Neural progenitor cell (in vitro differentiated cells): ENCODE data around the gene TEX13B. TPM values are rescaled to one million over a fixed set of nuclear protein-coding genes. Genes with fewer than 3 reads are reported as not detected.
A peak's percentile ranks its signal among the peaks of the same experiment; 100 is the strongest.

Source experiments
- DNase-seq: peaks from one replicate; pipeline ENCODE4 v3.0.0-alpha.2; 2016; ENCODE audit warnings: low spot score
- H2AFZ ChIP-seq: fragments of 200-600 bp; sonication (generic); replicated peaks from 2 replicates; pipeline ENCODE4 v1.6.1; 2016; ENCODE audit warnings: antibody characterized with exemption
- H3F3A ChIP-seq: fragments of 200-600 bp; sonication (generic); 2 replicates; pipeline ENCODE4 v1.6.1; 2016; ENCODE audit warnings: antibody characterized with exemption, low read depth
- H3K27ac ChIP-seq: fragments of 200-600 bp; sonication (generic); 2 replicates; pipeline ENCODE4 v1.5.1; 2016; ENCODE audit warnings: mild to moderate bottlenecking
- H3K27me3 ChIP-seq: fragments of 200-600 bp; sonication (generic); 2 replicates; pipeline ENCODE4 v1.6.1; 2016; ENCODE audit warnings: mild to moderate bottlenecking, moderate library complexity
- H3K36me3 ChIP-seq: fragments of 200-600 bp; sonication (generic); 2 replicates; pipeline ENCODE4 v1.5.1; 2016
- H3K4me1 ChIP-seq: fragments of 200-600 bp; sonication (generic); 2 replicates; pipeline ENCODE4 v1.6.1; 2016; ENCODE audit warnings: mixed run types
- H3K4me2 ChIP-seq: fragments of 200-600 bp; sonication (generic); 2 replicates; pipeline ENCODE4 v1.6.1; 2016
- H3K4me3 ChIP-seq: fragments of 200-600 bp; sonication (generic); 2 replicates; pipeline ENCODE4 v1.5.1; 2016
- H3K79me2 ChIP-seq: fragments of 200-600 bp; sonication (generic); 2 replicates; pipeline ENCODE4 v1.6.1; 2016; ENCODE audit warnings: low read depth
- H3K9ac ChIP-seq: fragments of 200-600 bp; sonication (generic); 2 replicates; pipeline ENCODE4 v1.6.1; 2016
- H3K9me3 ChIP-seq: fragments of 200-600 bp; sonication (generic); 2 replicates; pipeline ENCODE4 v1.5.1; 2016; ENCODE audit warnings: low read depth
- H4K20me1 ChIP-seq: fragments of 200-600 bp; sonication (generic); 2 replicates; pipeline ENCODE4 v1.6.1; 2016; ENCODE audit warnings: low read depth
- H3K27ac Mint-ChIP-seq: 3 replicates; pipeline ENCODE4 v1.8.0; 2021; ENCODE audit warnings: mixed read lengths
- H3K27me3 Mint-ChIP-seq: 2 replicates; pipeline ENCODE4 v1.8.0; 2022; ENCODE audit warnings: low read depth, mild to moderate bottlenecking, inconsistent platforms, moderate library complexity, mixed read lengths; ENCODE audit not compliant: insufficient read depth
- H3K36me3 Mint-ChIP-seq: 3 replicates; pipeline ENCODE4 v1.8.0; 2021; ENCODE audit warnings: mixed read lengths
- H3K4me1 Mint-ChIP-seq: 3 replicates; pipeline ENCODE4 v1.8.0; 2021; ENCODE audit warnings: mixed read lengths
- H3K4me3 Mint-ChIP-seq: 3 replicates; pipeline ENCODE4 v1.8.0; 2021; ENCODE audit warnings: mild to moderate bottlenecking, moderate library complexity, mixed read lengths
- H3K9me3 Mint-ChIP-seq: 3 replicates; pipeline ENCODE4 v1.8.0; 2020; ENCODE audit warnings: mixed read lengths
- CTCF ChIP-seq: fragments of 200-600 bp; sonication (generic); IDR thresholded peaks from 2 replicates; pipeline ENCODE4 v1.5.1; 2017; ENCODE audit warnings: antibody characterized with exemption, mild to moderate bottlenecking
- EZH2 ChIP-seq: fragments of 200-600 bp; sonication (generic); IDR thresholded peaks from 2 replicates; pipeline ENCODE4 v1.6.1; 2017; ENCODE audit warnings: antibody characterized with exemption, mild to moderate bottlenecking, moderate library complexity
- EZH2phosphoT487 ChIP-seq: fragments of 200-600 bp; sonication (generic); IDR thresholded peaks from 2 replicates; pipeline ENCODE4 v1.6.1; 2017; ENCODE audit warnings: antibody characterized with exemption
- total RNA-seq: library from RNA; depleted of rRNA; stranded (reverse); fragments of >200 nt; gene quantifications from 2 replicates; pipeline ENCODE4 v1.2.3, GENCODE V29; 2015; ENCODE audit warnings: low replicate concordance

TEX13B gene
- total RNA-seq, 1 donor from 2014 or later, result not detected

GRCh38 chrX:107985033-107985432 is 2.9 kb upstream of the TEX13B start:
- Histone ChIP-seq H2AFZ (no peak overlapping the region), H3K4me1 (no peaks in the 10 kb centered on the region), H3K9ac (no peak overlapping the region), H3F3A (no peaks in the 10 kb centered on the region), H3K36me3 (no peaks in the 10 kb centered on the region), H3K27me3 (no peaks in the 10 kb centered on the region), H3K27ac (no peak overlapping the region), H3K4me3 (no peak overlapping the region), H3K4me2 (no peak overlapping the region), H3K9me3 (no peaks in the 10 kb centered on the region), H3K79me2 (no peaks in the 10 kb centered on the region), H4K20me1 (no peaks in the 10 kb centered on the region)
- H3K9me3 Mint-ChIP-seq, result peaks cover 13% of the 10 kb centered on the region
- no peak for DNase-seq
- peaks cover 7% of the 10 kb centered on the region for H3K27me3 Mint-ChIP-seq
- no peak overlapping the region for H3K4me3 Mint-ChIP-seq
- H3K4me1 Mint-ChIP-seq, result no peaks in the 10 kb centered on the region
- H3K27ac Mint-ChIP-seq, result no peak overlapping the region
- no peak for TF ChIP-seq EZH2
- TF ChIP-seq EZH2phosphoT487, result no peak
- no peak for TF ChIP-seq CTCF
- H3K36me3 Mint-ChIP-seq, result peaks cover 2% of the 10 kb centered on the region

- Mint-ChIP-seq H3K9me3 (peaks cover 2% of the 10 kb centered on the region), H3K4me3 (no peak overlapping the region), H3K36me3 (peaks cover 2% of the 10 kb centered on the region), H3K27me3 (peaks cover 3% of the 10 kb centered on the region), H3K27ac (no peak overlapping the region), H3K4me1 (peaks cover 4% of the 10 kb centered on the region)
- no peaks in the 10 kb centered on the region for H3K27me3 ChIP-seq
- no peak overlapping the region for H3K9ac ChIP-seq
- H3K9me3 ChIP-seq, result no peaks in the 10 kb centered on the region
- H3K4me1 ChIP-seq, result no peaks in the 10 kb centered on the region
- no peak for TF ChIP-seq EZH2
- no peak for TF ChIP-seq CTCF
- TF ChIP-seq EZH2phosphoT487, result no peak
- no peak for DNase-seq
- H4K20me1 ChIP-seq, result no peaks in the 10 kb centered on the region
- H3K4me3 ChIP-seq, result no peak overlapping the region
- H3K4me2 ChIP-seq, result no peak overlapping the region
- no peaks in the 10 kb centered on the region for H3F3A ChIP-seq
- H3K36me3 ChIP-seq, result no peaks in the 10 kb centered on the region
- H3K27ac ChIP-seq, result no peak overlapping the region
- H3K79me2 ChIP-seq, result no peaks in the 10 kb centered on the region
- H2AFZ ChIP-seq, result no peak overlapping the region
Observed at GRCh38 chrX:107979534-107979933, 2.6 kb downstream of the TEX13B start.

- Histone ChIP-seq H3K4me3 (no peak overlapping the region), H3K9ac (no peak overlapping the region), H3K4me1 (no peaks in the 10 kb centered on the region), H4K20me1 (no peaks in the 10 kb centered on the region), H3K4me2 (no peak overlapping the region), H3K27me3 (no peaks in the 10 kb centered on the region), H3F3A (no peaks in the 10 kb centered on the region), H3K27ac (no peak overlapping the region), H3K9me3 (no peaks in the 10 kb centered on the region), H3K79me2 (no peaks in the 10 kb centered on the region), H2AFZ (peak overlapping the region; percentile 72), H3K36me3 (no peaks in the 10 kb centered on the region)
- peaks cover 2% of the 10 kb centered on the region for H3K36me3 Mint-ChIP-seq
- H3K27ac Mint-ChIP-seq, result no peak overlapping the region
- DNase-seq, result peak; percentile 62
- no peak for TF ChIP-seq EZH2
- peak; percentile 65 for TF ChIP-seq CTCF
- no peak for TF ChIP-seq EZH2phosphoT487
- H3K27me3 Mint-ChIP-seq, result peaks cover 3% of the 10 kb centered on the region
- H3K9me3 Mint-ChIP-seq, result peaks cover 2% of the 10 kb centered on the region
- no peak overlapping the region for H3K4me3 Mint-ChIP-seq
- peaks cover 4% of the 10 kb centered on the region for H3K4me1 Mint-ChIP-seq
Observed at GRCh38 chrX:107978707-107979307, 3.4 kb downstream of the TEX13B start.
